Astrocyte of the spinal cord (primary cell): Measurements from ENCODE around the gene DYNLT2B.
"Not testable (repeated sequence)": the region's sequence is repeated elsewhere in the genome, so short reads cannot be mapped to it uniquely, and the experiment has no call there.

Experiments
- DNase-seq: peaks from one replicate; pipeline ENCODE4 v3.0.0; 2011; ENCODE audit warnings: low read depth, low spot score
- H3K4me3 ChIP-seq: 2 replicates; pipeline ENCODE4 v1.5.1; 2011; ENCODE audit warnings: low read depth, mild to moderate bottlenecking, low read length, moderate library complexity
- CTCF ChIP-seq: IDR thresholded peaks from 2 replicates; pipeline ENCODE4 v1.5.1; 2012; ENCODE audit warnings: low read depth, mild to moderate bottlenecking, low read length, inconsistent platforms
- in situ Hi-C: cut with HindIII; loops from 2 replicates; pipeline ENCODE4 v1.10.0; 2017; ENCODE audit warnings: low sequenced_read_pairs

DYNLT2B gene

GRCh38 chr3:196260784-196261183 is 57.3 kb downstream of the DYNLT2B start:
- in situ Hi-C loops: no loop called here
- TF ChIP-seq CTCF: no peak
- H3K4me3 ChIP-seq: no peak overlapping the region
- DNase-seq: no peak

GRCh38 chr3:196255776-196256175 is 62.3 kb downstream of the DYNLT2B start:
- in situ Hi-C loops: no loop called here
- no peak for DNase-seq
- no peak overlapping the region for H3K4me3 ChIP-seq
- no peak for TF ChIP-seq CTCF

- H3K4me3 ChIP-seq: no peak overlapping the region
- no peak for TF ChIP-seq CTCF
- in situ Hi-C loops: no loop called here
- DNase-seq: no peak
These were observed 63.4 kb downstream of the DYNLT2B start for GRCh38 chr3:196254376-196255283.

- no peak for TF ChIP-seq CTCF
- H3K4me3 ChIP-seq: no peak overlapping the region
- no peak for DNase-seq
- in situ Hi-C loops: no loop called here
These were observed 66.1 kb downstream of the DYNLT2B start for GRCh38 chr3:196251918-196252317.

- in situ Hi-C loops: no loop called here
- no peak overlapping the region for H3K4me3 ChIP-seq
- no peak for TF ChIP-seq CTCF
- peak; percentile 84 for DNase-seq
These were observed 71.3 kb downstream of the DYNLT2B start for GRCh38 chr3:196246612-196247308.

- in situ Hi-C loops, DNase-seq: not testable (repeated sequence)
These were observed 73.9 kb downstream of the DYNLT2B start for GRCh38 chr3:196244166-196244565.

GRCh38 chr3:196241704-196242103 is 76.3 kb downstream of the DYNLT2B start:
- in situ Hi-C loops: no loop called here

More at GRCh38 chr3:196244166-196244565, 73.9 kb downstream of the DYNLT2B start:
- not testable (repeated sequence) for H3K4me3 ChIP-seq

More at GRCh38 chr3:196241704-196242103, 76.3 kb downstream of the DYNLT2B start:
- no peak overlapping the region for H3K4me3 ChIP-seq
- no peak for TF ChIP-seq CTCF
- DNase-seq: no peak
